WERI-Rb-1 (cell line): Measurements from ENCODE around the gene CDH23.

Experiments used
- DNase-seq: peaks from one replicate; pipeline ENCODE4 v3.0.0-alpha.2; 2020
- H3K27ac ChIP-seq: fragments of 250-450 bp; sonication (Bioruptor Pico); 2 replicates; pipeline ENCODE4 v1.5.1; 2020; ENCODE audit warnings: mild to moderate bottlenecking, moderate library complexity
- H3K27me3 ChIP-seq: fragments of 250-450 bp; sonication (Bioruptor Pico); 2 replicates; pipeline ENCODE4 v1.5.1; 2021; ENCODE audit warnings: mild to moderate bottlenecking, low read depth, moderate library complexity; ENCODE audit not compliant: insufficient read depth, severe bottlenecking
- H3K36me3 ChIP-seq: fragments of 250-450 bp; sonication (Bioruptor Pico); 2 replicates; pipeline ENCODE4 v1.5.1; 2020; ENCODE audit warnings: mild to moderate bottlenecking, moderate library complexity
- H3K4me3 ChIP-seq: 2 replicates; pipeline ENCODE4 v1.5.1; 2011; ENCODE audit warnings: low read depth, mild to moderate bottlenecking, control low read depth, low read length
- H3K9me3 ChIP-seq: fragments of 250-450 bp; sonication (Bioruptor Pico); 2 replicates; pipeline ENCODE4 v1.5.1; 2021; ENCODE audit warnings: mild to moderate bottlenecking, moderate library complexity; ENCODE audit not compliant: severe bottlenecking
- TF ChIP-seq, protein P1 (sequence below): IDR thresholded peaks from 2 replicates; pipeline ENCODE4 v1.5.1; 2011; ENCODE audit warnings: low read depth, mild to moderate bottlenecking, control low read depth, inconsistent platforms, low read length

Gene CDH23

GRCh38 chr10:71462062-71462935 is 65.6 kb downstream of the CDH23 start:
- Histone ChIP-seq H3K27ac (peak overlapping the region; percentile 50; the same call in 1 of the 2 replicates), H3K36me3 (peaks cover 70% of the 10 kb centered on the region), H3K27me3 (no peaks in the 10 kb centered on the region), H3K4me3 (no peak overlapping the region), H3K9me3 (no peaks in the 10 kb centered on the region)
- TF ChIP-seq, protein P1, sequence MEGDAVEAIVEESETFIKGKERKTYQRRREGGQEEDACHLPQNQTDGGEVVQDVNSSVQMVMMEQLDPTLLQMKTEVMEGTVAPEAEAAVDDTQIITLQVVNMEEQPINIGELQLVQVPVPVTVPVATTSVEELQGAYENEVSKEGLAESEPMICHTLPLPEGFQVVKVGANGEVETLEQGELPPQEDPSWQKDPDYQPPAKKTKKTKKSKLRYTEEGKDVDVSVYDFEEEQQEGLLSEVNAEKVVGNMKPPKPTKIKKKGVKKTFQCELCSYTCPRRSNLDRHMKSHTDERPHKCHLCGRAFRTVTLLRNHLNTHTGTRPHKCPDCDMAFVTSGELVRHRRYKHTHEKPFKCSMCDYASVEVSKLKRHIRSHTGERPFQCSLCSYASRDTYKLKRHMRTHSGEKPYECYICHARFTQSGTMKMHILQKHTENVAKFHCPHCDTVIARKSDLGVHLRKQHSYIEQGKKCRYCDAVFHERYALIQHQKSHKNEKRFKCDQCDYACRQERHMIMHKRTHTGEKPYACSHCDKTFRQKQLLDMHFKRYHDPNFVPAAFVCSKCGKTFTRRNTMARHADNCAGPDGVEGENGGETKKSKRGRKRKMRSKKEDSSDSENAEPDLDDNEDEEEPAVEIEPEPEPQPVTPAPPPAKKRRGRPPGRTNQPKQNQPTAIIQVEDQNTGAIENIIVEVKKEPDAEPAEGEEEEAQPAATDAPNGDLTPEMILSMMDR, result no peak
- peak; percentile 59 for DNase-seq

DNA sequence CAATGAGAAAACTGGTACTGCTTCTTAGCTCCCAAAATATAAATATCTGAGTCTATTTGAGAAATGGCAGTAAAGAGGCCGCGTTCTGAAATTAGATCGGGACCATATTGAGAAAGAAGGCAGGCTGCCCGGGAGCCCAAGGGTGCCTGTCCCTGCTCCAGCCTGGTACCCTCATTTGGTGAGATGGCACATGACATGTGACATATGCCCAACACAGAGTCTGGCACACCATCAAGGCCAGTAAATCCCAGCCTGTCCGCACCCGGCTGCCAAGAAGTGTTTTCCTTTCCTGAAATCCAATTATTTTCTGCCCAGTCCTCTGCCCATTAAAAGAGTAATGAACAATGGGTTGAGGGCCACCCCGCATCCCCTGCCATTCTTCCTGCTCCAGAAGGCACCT is 66.4 kb downstream of the CDH23 start:
- no peak overlapping the region for H3K27ac ChIP-seq
- DNase-seq, result no peak
- TF ChIP-seq, protein P1, result no peak
- H3K4me3 ChIP-seq, result no peak overlapping the region
- H3K36me3 ChIP-seq, result peaks cover 67% of the 10 kb centered on the region
- H3K9me3 ChIP-seq, result no peaks in the 10 kb centered on the region
- H3K27me3 ChIP-seq, result no peaks in the 10 kb centered on the region

- DNase-seq, result no peak
- no peaks in the 10 kb centered on the region for H3K27me3 ChIP-seq
- H3K27ac ChIP-seq, result no peak overlapping the region
- TF ChIP-seq, protein P1, result no peak
- no peak overlapping the region for H3K4me3 ChIP-seq
- peaks cover 52% of the 10 kb centered on the region for H3K36me3 ChIP-seq
- H3K9me3 ChIP-seq, result no peaks in the 10 kb centered on the region
Observed at GRCh38 chr10:71465551-71466252, 69.0 kb downstream of the CDH23 start.

DNA sequence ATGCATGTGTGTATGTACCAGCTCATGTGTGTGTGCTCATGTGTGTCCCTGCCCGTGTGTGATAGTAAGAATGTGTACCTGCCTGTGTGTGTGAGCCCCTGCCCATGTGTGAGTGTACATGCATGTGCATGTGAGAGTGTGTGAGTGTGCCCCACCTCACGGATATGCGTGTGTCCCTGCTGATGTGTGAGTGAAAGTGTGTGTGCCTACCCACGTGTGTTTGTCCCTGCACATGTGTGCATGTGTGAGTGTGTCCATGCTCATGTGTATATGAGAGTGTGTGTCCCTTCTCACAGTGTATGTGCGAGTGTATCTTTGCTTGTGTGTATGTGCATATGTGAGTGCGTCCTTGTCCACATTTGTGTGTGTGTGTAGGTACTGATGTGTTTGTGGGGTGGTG is 69.6 kb downstream of the CDH23 start:
- no peaks in the 10 kb centered on the region for H3K27me3 ChIP-seq
- H3K9me3 ChIP-seq, result no peaks in the 10 kb centered on the region
- H3K36me3 ChIP-seq, result peaks cover 52% of the 10 kb centered on the region
- H3K27ac ChIP-seq, result no peak overlapping the region
- TF ChIP-seq, protein P1, result no peak
- DNase-seq, result no peak
- H3K4me3 ChIP-seq, result no peak overlapping the region

GRCh38 chr10:71467161-71467560 is 70.4 kb downstream of the CDH23 start:
- Histone ChIP-seq H3K9me3 (no peaks in the 10 kb centered on the region), H3K4me3 (no peak overlapping the region), H3K27ac (no peak overlapping the region), H3K27me3 (no peaks in the 10 kb centered on the region), H3K36me3 (peaks cover 52% of the 10 kb centered on the region)
- TF ChIP-seq, protein P1, result no peak
- no peak for DNase-seq
